Spleen (tissue), 11 donors: ENCODE measurements around the gene RGS19. TPM values are rescaled to one million over a fixed set of nuclear protein-coding genes. Genes with fewer than 3 reads are reported as not detected.

ENCODE experiments used
- DNase-seq: peaks from one replicate; pipeline ENCODE4 v3.0.0-alpha.2; 2020
- H3K27ac ChIP-seq, 8 donors: fragments of 200-600 bp; sonication (generic) in 7 of 8; 1 replicate in 4 of 8; 2 replicates in 4 of 8; pipeline versions ENCODE4 v1.5.0 to v1.8.0; 2016 to 2021; ENCODE audit warnings: inconsistent platforms in 4 of 8, mild to moderate bottlenecking in 4 of 8, moderate library complexity in 1 of 8
- H3K27me3 ChIP-seq, 7 donors: fragments of 200-600 bp; sonication (generic) in 6 of 7; replicated peaks in 1 of 7; 1 replicate in 4 of 7; 2 replicates in 3 of 7; pipeline versions ENCODE4 v1.5.0 to v1.8.0; 2016 to 2021; ENCODE audit warnings: inconsistent platforms in 3 of 7, mild to moderate bottlenecking in 1 of 7
- H3K36me3 ChIP-seq, 6 donors: fragments of 200-600 bp; sonication (generic) in 5 of 6; 1 replicate in 4 of 6; 2 replicates in 2 of 6; pipeline versions ENCODE4 v1.5.0 to v1.8.0; 2016 to 2021; ENCODE audit warnings: inconsistent platforms in 2 of 6
- H3K4me1 ChIP-seq, 6 donors: fragments of 200-600 bp; sonication (generic) in 5 of 6; 1 replicate in 3 of 6; 2 replicates in 3 of 6; pipeline versions ENCODE4 v1.5.0 to v1.8.0; 2016 to 2021; ENCODE audit warnings: inconsistent platforms in 3 of 6
- H3K4me3 ChIP-seq, 8 donors: fragments of 200-600 bp; sonication (generic) in 7 of 8; 1 replicate in 4 of 8; 2 replicates in 4 of 8; pipeline versions ENCODE4 v1.5.0 to v1.8.0; 2016 to 2021; ENCODE audit warnings: inconsistent platforms in 4 of 8, mild to moderate bottlenecking in 4 of 8, moderate library complexity in 2 of 8
- H3K9me3 ChIP-seq, 8 donors: fragments of 200-600 bp; sonication (generic) in 7 of 8; 1 replicate in 4 of 8; 2 replicates in 4 of 8; pipeline versions ENCODE4 v1.5.0 to v1.8.0; 2016 to 2021; ENCODE audit warnings: inconsistent platforms in 4 of 8
- CTCF ChIP-seq, 11 experiments: fragments of 200-600 bp in 7 of 11; fragments of 450-650 bp in 4 of 11; sonication (generic) in 4 of 11; IDR thresholded peaks in 8 of 11; conservative IDR thresholded peaks in 3 of 11; 1 replicate in 7 of 11; 2 replicates in 4 of 11; pipeline versions ENCODE4 v1.4.0 to v1.8.0; 2016 to 2021; ENCODE audit warnings: antibody characterized with exemption in 11 of 11, inconsistent platforms in 4 of 11, mild to moderate bottlenecking in 1 of 11
- POLR2A ChIP-seq, 3 donors: fragments of 450-650 bp; IDR thresholded peaks; one replicate each; pipeline ENCODE4 v1.5.1; 2017; ENCODE audit warnings: antibody characterized with exemption in 3 of 3, mild to moderate bottlenecking in 1 of 3
- POLR2AphosphoS5 ChIP-seq, 3 donors: sonication (generic); formaldehyde crosslinking; IDR thresholded peaks; one replicate each; pipeline ENCODE4 v1.5.1; 2017; ENCODE audit warnings: antibody characterized with exemption in 3 of 3
- WGBS, 5 donors: extraction: QIAGEN DNeasy Blood & Tissue Kit in 3 of 5; methylation state at CpG; one replicate each; pipeline versions ENCODE4 v1.1.5 to v1.1.7; 2013 to 2018; 5-methylcytosine and 5-hydroxymethylcytosine counted together
- intact Hi-C: fragments of 100-400 bp; cut with DNase I; formaldehyde crosslinking; loops from one replicate; pipeline ENCODE4 v1.15.0; 2023; ENCODE audit warnings: low total_unique reads
- polyA plus RNA-seq, 3 donors: library from polyadenylated mRNA; stranded (reverse); fragments of 200-250 nt; gene quantifications; one replicate each; pipeline ENCODE4 v1.2.1, GENCODE V29; 2013
- total RNA-seq, 7 donors: library from RNA; depleted of rRNA in 3 of 7; stranded (reverse); fragments of >200 nt in 3 of 7; fragmentation: NEBNext Ultra II Directional in 4 of 7; extraction: Animal tissue kit (Norgen Biotek cat#: 25700) in 4 of 7; gene quantifications; one replicate each; pipeline versions ENCODE4 v1.1.0 to v1.2.1, GENCODE V29; 2016 to 2021
- donor health status: healthy with polysubstance abuse.
- donor health status: DM: no; HTN: no; CAD: no; lungs with moderate emphysema.
- donor health status: DM: no; HTN: no; CAD: no.
- donor health status: Bipolar disorder and iron deficiency.
- donor health status: healthy.
- donor health status: DM: no; HTN: no; CAD: no.
- donor health status: DM: yes; HTN: yes; CAD: no.

RGS19 gene
- total and polyA plus RNA-seq, 10 donors: 80.4 to 186 (median 102) TPM

GRCh38 chr20:64051561-64052325, 27.6 kb downstream of the RGS19 start:
- Histone ChIP-seq H3K27me3 (peaks cover 0 to 96% (median 30%) of the 10 kb centered on the region in 7 donors), H3K4me1 (peaks cover 14 to 97% (median 75%) of the 10 kb centered on the region in 6 donors), H3K36me3 (peaks cover 0 to 15% (median 0%) of the 10 kb centered on the region in 6 donors), H3K4me3 (no peak overlapping the region), H3K9me3 (no peaks in the 10 kb centered on the region), H3K27ac (peak overlapping the region; percentile 56 to 91 (median 85))
- DNase-seq: peak; percentile 87
- TF ChIP-seq POLR2A (IDR thresholded peaks at IDR 0.05) (no peak), CTCF (IDR thresholded peaks at IDR 0.05 in 8 of 11, conservative IDR thresholded peaks at IDR 0.05 in 3 of 11) (no peak), POLR2AphosphoS5 (IDR thresholded peaks at IDR 0.05) (peak; percentile 57 to 85 (median 80))
- 60 to 75% (median 69%) methylated on average over 5 to 15 of the region's 15 CpGs for WGBS, 5 donors
- intact Hi-C loops: no loop called here

- Histone ChIP-seq H3K9me3 (no peaks in the 10 kb centered on the region), H3K27ac (peak overlapping the region; percentile 56 to 91 (median 85)), H3K4me1 (peaks cover 11 to 97% (median 70%) of the 10 kb centered on the region in 6 donors), H3K4me3 (peak overlapping the region in 1 of 8 donors; percentile 73), H3K36me3 (peaks cover 0 to 15% (median 0%) of the 10 kb centered on the region in 6 donors), H3K27me3 (peaks cover 0 to 96% (median 30%) of the 10 kb centered on the region in 7 donors)
- no peak for DNase-seq
- intact Hi-C loops: no loop called here
- whole genome bisulfite sequencing, 5 donors: 61 to 73% (median 71%) methylated on average over 9 to 11 of the region's 11 CpGs
- TF ChIP-seq POLR2AphosphoS5 (IDR thresholded peaks at IDR 0.05) (no peak), CTCF (IDR thresholded peaks at IDR 0.05 in 8 of 11, conservative IDR thresholded peaks at IDR 0.05 in 3 of 11) (no peak), POLR2A (IDR thresholded peaks at IDR 0.05) (no peak)
Observed at GRCh38 chr20:64051033-64051452, 28.3 kb downstream of the RGS19 start.

- Histone ChIP-seq H3K4me3 (peak overlapping the region in 7 of 8 donors; percentile 0 to 73 (median 44)), H3K9me3 (no peaks in the 10 kb centered on the region), H3K36me3 (peaks cover 0 to 15% (median 0%) of the 10 kb centered on the region in 6 donors), H3K27ac (peak overlapping the region; percentile 56 to 91 (median 85)), H3K27me3 (peaks cover 0 to 95% (median 30%) of the 10 kb centered on the region in 7 donors), H3K4me1 (peaks cover 10 to 97% (median 67%) of the 10 kb centered on the region in 6 donors)
- DNase-seq: no peak
- TF ChIP-seq POLR2A (IDR thresholded peaks at IDR 0.05) (no peak), POLR2AphosphoS5 (IDR thresholded peaks at IDR 0.05) (peak in 2 of 3 donors; percentile 8 to 37), CTCF (IDR thresholded peaks at IDR 0.05 in 8 of 11, conservative IDR thresholded peaks at IDR 0.05 in 3 of 11) (peak in 1 of 11 experiments; percentile 19)
- 42 to 67% (median 54%) methylated on average over 14 to 23 of the region's 23 CpGs for WGBS, 5 donors
- intact Hi-C loops: no loop called here
Observed at GRCh38 chr20:64050261-64051032, 28.9 kb downstream of the RGS19 start.
